ENCODE data around the gene INCENP.
"Not testable (repeated sequence)": the region's sequence is repeated elsewhere in the genome, so short reads cannot be mapped to it uniquely, and the experiment has no call there.

Gene INCENP

GRCh38 chr11:62195945-62196344 lies 72.1 kb downstream of the INCENP start:
- TF ChIP-seq EZH2 (IDR thresholded peaks at IDR 0.05; ENCODE audit: borderline replicate concordance, low read length), result no peak
- TF ChIP-seq, protein P1, sequence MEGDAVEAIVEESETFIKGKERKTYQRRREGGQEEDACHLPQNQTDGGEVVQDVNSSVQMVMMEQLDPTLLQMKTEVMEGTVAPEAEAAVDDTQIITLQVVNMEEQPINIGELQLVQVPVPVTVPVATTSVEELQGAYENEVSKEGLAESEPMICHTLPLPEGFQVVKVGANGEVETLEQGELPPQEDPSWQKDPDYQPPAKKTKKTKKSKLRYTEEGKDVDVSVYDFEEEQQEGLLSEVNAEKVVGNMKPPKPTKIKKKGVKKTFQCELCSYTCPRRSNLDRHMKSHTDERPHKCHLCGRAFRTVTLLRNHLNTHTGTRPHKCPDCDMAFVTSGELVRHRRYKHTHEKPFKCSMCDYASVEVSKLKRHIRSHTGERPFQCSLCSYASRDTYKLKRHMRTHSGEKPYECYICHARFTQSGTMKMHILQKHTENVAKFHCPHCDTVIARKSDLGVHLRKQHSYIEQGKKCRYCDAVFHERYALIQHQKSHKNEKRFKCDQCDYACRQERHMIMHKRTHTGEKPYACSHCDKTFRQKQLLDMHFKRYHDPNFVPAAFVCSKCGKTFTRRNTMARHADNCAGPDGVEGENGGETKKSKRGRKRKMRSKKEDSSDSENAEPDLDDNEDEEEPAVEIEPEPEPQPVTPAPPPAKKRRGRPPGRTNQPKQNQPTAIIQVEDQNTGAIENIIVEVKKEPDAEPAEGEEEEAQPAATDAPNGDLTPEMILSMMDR (IDR thresholded peaks at IDR 0.05; ENCODE audit: low read length), result peak; percentile 35; the same call in 1 of the 2 replicates
- no peaks in the 10 kb centered on the region for H3K9me3 ChIP-seq (ENCODE audit: low read length)
- H2AFZ ChIP-seq (ENCODE audit: low read length), result no peak overlapping the region
- no peak overlapping the region for H3K27ac ChIP-seq (ENCODE audit: low read depth, low read length, poor library complexity, severe bottlenecking)
- H3K9me2 ChIP-seq (ENCODE audit: low read depth, low read length), result no peaks in the 10 kb centered on the region
- no peaks in the 10 kb centered on the region for H3K36me3 ChIP-seq (ENCODE audit: insufficient read depth, low read length)
- H3K4me2 ChIP-seq (ENCODE audit: low read length), result no peak overlapping the region
- no peaks in the 10 kb centered on the region for H4K20me1 ChIP-seq (ENCODE audit: insufficient read depth, low read length)
- H3K4me1 ChIP-seq (ENCODE audit: insufficient read depth, low read length, severe bottlenecking), result no peaks in the 10 kb centered on the region
- 0 out of 2 replicates have a peak, but pooled peaks cover 4% of the 10 kb centered on the region for H3K27me3 ChIP-seq (ENCODE audit: insufficient read depth, low read length)
- no peaks in the 10 kb centered on the region for H3F3A ChIP-seq (ENCODE audit: insufficient read depth, low read length)
- H3K79me2 ChIP-seq (ENCODE audit: insufficient read depth, low read length), result no peaks in the 10 kb centered on the region
- H3K4me3 ChIP-seq (ENCODE audit: low read depth, low read length, poor library complexity, severe bottlenecking), result no peak overlapping the region
- H3K9ac ChIP-seq (ENCODE audit: low read length), result no peak overlapping the region

- H2AFZ ChIP-seq (ENCODE audit: low read length); H3K4me3 ChIP-seq (ENCODE audit: low read depth, low read length, poor library complexity, severe bottlenecking); H4K20me1 ChIP-seq (ENCODE audit: insufficient read depth, low read length); H3K79me2 ChIP-seq (ENCODE audit: insufficient read depth, low read length); H3K9ac ChIP-seq (ENCODE audit: low read length); H3K9me2 ChIP-seq (ENCODE audit: low read depth, low read length); H3K27me3 ChIP-seq (ENCODE audit: insufficient read depth, low read length); H3K36me3 ChIP-seq (ENCODE audit: insufficient read depth, low read length); H3K9me3 ChIP-seq (ENCODE audit: low read length); H3K4me1 ChIP-seq (ENCODE audit: insufficient read depth, low read length, severe bottlenecking); H3K4me2 ChIP-seq (ENCODE audit: low read length); H3K27ac ChIP-seq (ENCODE audit: low read depth, low read length, poor library complexity, severe bottlenecking); H3F3A ChIP-seq (ENCODE audit: insufficient read depth, low read length): not testable (repeated sequence)
These were observed 73.6 kb downstream of the INCENP start for GRCh38 chr11:62197400-62197799.

GRCh38 chr11:62201376-62201775 lies 77.6 kb downstream of the INCENP start:
- no peaks in the 10 kb centered on the region for H3K79me2 ChIP-seq (ENCODE audit: insufficient read depth, low read length)
- H3K27ac ChIP-seq (ENCODE audit: low read depth, low read length, poor library complexity, severe bottlenecking), result no peak overlapping the region
- no peaks in the 10 kb centered on the region for H3K9me3 ChIP-seq (ENCODE audit: low read length)
- no peaks in the 10 kb centered on the region for H4K20me1 ChIP-seq (ENCODE audit: insufficient read depth, low read length)
- H3K9ac ChIP-seq (ENCODE audit: low read length), result no peak overlapping the region
- H3K27me3 ChIP-seq (ENCODE audit: insufficient read depth, low read length), result no peaks in the 10 kb centered on the region
- H3K36me3 ChIP-seq (ENCODE audit: insufficient read depth, low read length), result no peaks in the 10 kb centered on the region
- H3K9me2 ChIP-seq (ENCODE audit: low read depth, low read length), result no peaks in the 10 kb centered on the region
- H3K4me1 ChIP-seq (ENCODE audit: insufficient read depth, low read length, severe bottlenecking), result no peaks in the 10 kb centered on the region
- H3K4me3 ChIP-seq (ENCODE audit: low read depth, low read length, poor library complexity, severe bottlenecking), result no peak overlapping the region
- H2AFZ ChIP-seq (ENCODE audit: low read length), result no peak overlapping the region
- no peaks in the 10 kb centered on the region for H3F3A ChIP-seq (ENCODE audit: insufficient read depth, low read length)
- H3K4me2 ChIP-seq (ENCODE audit: low read length), result no peak overlapping the region
- TF ChIP-seq, protein P1 (IDR thresholded peaks at IDR 0.05; ENCODE audit: low read length), result no peak
- TF ChIP-seq EZH2 (IDR thresholded peaks at IDR 0.05; ENCODE audit: borderline replicate concordance, low read length), result no peak
